H1 (cell line): ENCODE results near the gene DDX19B. TPM values are rescaled to one million over a fixed set of nuclear protein-coding genes. Genes with fewer than 3 reads are reported as not detected.

ENCODE experiments used
- CHD1 ChIP-seq: IDR thresholded peaks from 2 replicates; pipeline ENCODE4 v1.6.1; 2012; ENCODE audit warnings: low read depth, low read length, improper control_type of control experiment
- KDM5A ChIP-seq: fragments of 200-600 bp; IDR thresholded peaks from 2 replicates; pipeline ENCODE4 v1.7.1; 2012; ENCODE audit warnings: mild to moderate bottlenecking, low read length, inconsistent platforms, mixed read lengths
- NRF1 ChIP-seq: IDR thresholded peaks from 2 replicates; pipeline ENCODE4 v1.6.1; 2011; ENCODE audit warnings: mild to moderate bottlenecking, low read depth, low read length, improper control_type of control experiment
- SIN3A ChIP-seq, 2 experiments: IDR thresholded peaks in 1 of 2; conservative IDR thresholded peaks in 1 of 2; 2 replicates each; pipeline ENCODE4 v1.6.1; 2011 to 2012; ENCODE audit warnings: low read length in 2 of 2, improper control_type of control experiment in 1 of 2, low read depth in 1 of 2, mild to moderate bottlenecking in 1 of 2
- TAF7 ChIP-seq: optimal IDR thresholded peaks from 2 replicates; pipeline ENCODE3; 2011; ENCODE audit warnings: low read depth, mild to moderate bottlenecking, inconsistent platforms, low read length, moderate library complexity, borderline replicate concordance
- polyA plus RNA-seq, 7 experiments: library from polyadenylated mRNA; depleted of rRNA in 3 of 7; stranded (reverse) in 5 of 7; unstranded in 2 of 7; fragments of >200 nt in 5 of 7; fragments of 200-250 nt in 2 of 7; gene quantifications; 1 replicate in 5 of 7; 2 replicates in 1 of 7; 4 replicates in 1 of 7; pipeline versions ENCODE4 v1.2.1 to v1.2.3, GENCODE V29; 2011 to 2013; ENCODE audit warnings: missing spikeins in 2 of 7, mixed read lengths in 2 of 7
- total RNA-seq: library from RNA; stranded (reverse); fragmentation: NEBNext Ultra II Directional; extraction: Animal tissue kit (Norgen Biotek cat#: 25700); gene quantifications from 2 replicates; pipeline ENCODE4 v1.2.1, GENCODE V29; 2021
- TF ChIP-seq, protein P1 (sequence below): IDR thresholded peaks from 2 replicates; pipeline ENCODE4 v1.6.1; 2012; ENCODE audit warnings: inconsistent platforms

DDX19B gene
- total and polyA plus RNA-seq, 2 of the 8 experiments (the other 6 are each of a cell fraction or from before 2014, with no cell fraction given) = 40.5 to 42.7 TPM

DNA sequence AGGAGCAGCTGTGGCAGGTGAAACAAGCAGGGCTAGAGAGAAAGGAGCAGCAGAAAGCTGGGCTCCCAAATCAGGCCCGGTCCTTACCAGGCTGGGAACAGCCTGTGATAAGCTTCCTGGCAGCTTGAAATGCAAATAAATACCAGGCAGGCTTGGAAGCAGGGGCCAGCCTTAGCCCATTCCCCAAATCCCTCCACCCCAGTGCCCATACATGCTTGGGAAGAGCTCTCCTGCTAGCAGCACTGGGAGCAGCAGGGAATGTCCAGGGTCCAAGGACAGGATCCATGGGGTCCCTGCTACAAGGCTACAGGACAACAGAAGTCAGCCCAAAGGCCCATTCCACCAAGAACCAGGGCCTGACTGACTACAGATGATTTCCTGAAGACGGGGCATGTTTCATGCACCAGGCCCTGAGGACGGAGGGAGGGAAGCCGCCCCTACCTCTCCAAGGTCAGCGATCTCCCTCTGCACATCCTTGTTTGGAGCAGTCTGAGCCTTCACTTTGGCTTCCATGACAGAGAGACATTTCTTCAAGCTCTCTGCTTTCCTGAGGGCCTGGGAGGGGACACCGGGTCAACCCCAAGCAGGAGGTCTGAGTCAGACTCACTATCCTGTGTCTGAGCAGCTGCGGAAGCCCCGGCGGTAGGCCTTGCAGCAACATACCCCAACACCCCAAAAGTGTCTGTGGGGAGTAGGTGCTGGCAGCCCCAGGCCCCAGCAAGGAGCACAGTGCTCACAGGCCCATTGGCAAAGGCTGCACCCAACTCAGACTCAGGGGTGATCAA, 44.6 kb upstream of the DDX19B start (continued):
- TF ChIP-seq, protein P1, sequence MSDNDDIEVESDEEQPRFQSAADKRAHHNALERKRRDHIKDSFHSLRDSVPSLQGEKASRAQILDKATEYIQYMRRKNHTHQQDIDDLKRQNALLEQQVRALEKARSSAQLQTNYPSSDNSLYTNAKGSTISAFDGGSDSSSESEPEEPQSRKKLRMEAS = no peak
- TF ChIP-seq KDM5A (no peak), TAF7 (no peak), NRF1 (no peak), SIN3A (conservative IDR thresholded peaks at IDR 0.05 in 1 of 2, IDR thresholded peaks at IDR 0.05 in 1 of 2; ENCODE audit: low read depth in 1 of 2, low read length in 2 of 2) (no peak), CHD1 (no peak)
